A549 (cell line): ENCODE measurements around the gene B4GALT1. TPM values are rescaled to one million over a fixed set of nuclear protein-coding genes. Genes with fewer than 3 reads are reported as not detected.

Experiments used
- ATAC-seq, 2 experiments: fragments of 200-7000 bp in 1 of 2; fragments of >200 bp in 1 of 2; cut with Nextera tagmentation in 1 of 2; cut with Tn5 transposase in 1 of 2; 3 replicates each; pipeline versions ENCODE4 v1.8.0 to v1.9.1; 2018 to 2020; ENCODE audit warnings: mild to moderate bottlenecking in 1 of 2, moderate library complexity in 1 of 2
- CTCF ChIA-PET: fragments of 300-600 bp; sonication (Branson Sonifier 250); formaldehyde crosslinking; extraction: SDS; loops from one replicate; lab custom pipeline; 2021; ENCODE audit warnings: antibody characterized with exemption, inconsistent platforms; lab: Yijun Ruan, JAX
- POLR2A ChIA-PET: fragments of 350-600 bp; formaldehyde crosslinking; extraction: SDS; loops from one replicate; lab custom pipeline; 2021; ENCODE audit warnings: antibody characterized with exemption, inconsistent platforms; lab: Yijun Ruan, JAX
- DNase-seq, 2 experiments: peaks; one replicate each; pipeline versions ENCODE4 v3.0.0 to v3.0.0-alpha.2; 2011 to 2016; ENCODE audit warnings: low read depth in 1 of 2, low spot score in 1 of 2
- FAIRE-seq: peaks from 2 replicates; lab custom pipeline; 2011; peaks lifted over from hg19 to GRCh38; lab: Jason Lieb, UNC
- H3K27ac ChIP-seq, 2 experiments: fragments of >200 bp; sonication (Bioruptor Twin); formaldehyde crosslinking; 3 replicates each; pipeline ENCODE4 v1.5.1; 2016 to 2017
- H3K4me1 ChIP-seq: fragments of >200 bp; sonication (Bioruptor Twin); formaldehyde crosslinking; 3 replicates; pipeline ENCODE4 v1.6.1; 2016
- H3K4me2 ChIP-seq: fragments of >200 bp; sonication (Bioruptor Twin); formaldehyde crosslinking; 3 replicates; pipeline ENCODE4 v1.6.1; 2016
- H3K4me3 ChIP-seq: fragments of >200 bp; sonication (Bioruptor Twin); formaldehyde crosslinking; 3 replicates; pipeline ENCODE4 v1.5.1; 2016
- H3K9me3 ChIP-seq: fragments of >200 bp; sonication (Bioruptor Twin); formaldehyde crosslinking; 3 replicates; pipeline ENCODE4 v1.6.1; 2016
- BHLHE40 ChIP-seq: IDR thresholded peaks from 2 replicates; pipeline ENCODE4 v1.6.1; 2012; ENCODE audit warnings: low read depth, low read length, inconsistent platforms
- CBX2 ChIP-seq: fragments of 200-600 bp; sonication (generic); IDR thresholded peaks from 2 replicates; pipeline ENCODE4 v1.6.1; 2016; ENCODE audit warnings: low read depth, mild to moderate bottlenecking, borderline replicate concordance
- CEBPB ChIP-seq, 2 experiments: fragments of >200 bp in 1 of 2; sonication (Bioruptor Twin) in 1 of 2; formaldehyde crosslinking in 1 of 2; IDR thresholded peaks; 2 replicates each; pipeline ENCODE4 v1.6.1; 2012 to 2016
- CHD4 ChIP-seq: fragments of 200-600 bp; sonication (generic); IDR thresholded peaks from 2 replicates; pipeline ENCODE4 v1.6.1; 2016; ENCODE audit warnings: antibody characterized with exemption, mild to moderate bottlenecking, borderline replicate concordance
- EHF ChIP-seq: fragments of 250-450 bp; sonication (Bioruptor Pico); IDR thresholded peaks from 2 replicates; pipeline ENCODE4 v1.5.0; 2020; ENCODE audit warnings: mild to moderate bottlenecking
- FOSL2 ChIP-seq, 2 experiments: fragments of 450-650 bp in 1 of 2; fragments of >200 bp in 1 of 2; sonication (Bioruptor Twin) in 1 of 2; formaldehyde crosslinking; IDR thresholded peaks; 2 replicates each; pipeline versions ENCODE4 v1.5.0 to v1.6.1; 2016 to 2020; ENCODE audit warnings: mild to moderate bottlenecking in 1 of 2, moderate library complexity in 1 of 2
- HEYL ChIP-seq: fragments of 250-450 bp; sonication (Bioruptor Pico); IDR thresholded peaks from 2 replicates; pipeline ENCODE4 v1.8.0; 2021; ENCODE audit warnings: mild to moderate bottlenecking, moderate library complexity
- MAFK ChIP-seq: fragments of 450-650 bp; IDR thresholded peaks from 2 replicates; pipeline ENCODE4 v1.6.1; 2014; ENCODE audit not compliant: partially characterized antibody
- MAZ ChIP-seq: fragments of 150-350 bp; IDR thresholded peaks from 2 replicates; pipeline ENCODE4 v1.6.1; 2014; ENCODE audit warnings: antibody characterized with exemption, low read depth, low read length, borderline replicate concordance
- NFE2L2 ChIP-seq: fragments of 150-350 bp; conservative IDR thresholded peaks from 2 replicates; pipeline ENCODE4 v1.6.1; 2014; ENCODE audit warnings: low read length
- NPAS2 ChIP-seq: fragments of 250-450 bp; sonication (Bioruptor Pico); IDR thresholded peaks from 2 replicates; pipeline ENCODE4 v1.8.0; 2022; ENCODE audit warnings: mild to moderate bottlenecking, moderate library complexity, borderline replicate concordance
- NR3C1 ChIP-seq: fragments of >200 bp; sonication (Bioruptor Twin); formaldehyde crosslinking; IDR thresholded peaks from 3 replicates; pipeline ENCODE4 v1.6.1; 2017
- PHF8 ChIP-seq: fragments of 200-600 bp; sonication (generic); IDR thresholded peaks from 2 replicates; pipeline ENCODE4 v1.6.1; 2016; ENCODE audit warnings: low read depth, mild to moderate bottlenecking, antibody characterized with exemption, moderate library complexity, borderline replicate concordance
- POLR2A ChIP-seq: IDR thresholded peaks from 2 replicates; pipeline ENCODE4 v1.6.1; 2012; ENCODE audit warnings: mild to moderate bottlenecking, low read length
- POLR2AphosphoS2 ChIP-seq: conservative IDR thresholded peaks from 2 replicates; pipeline ENCODE4 v1.6.1; 2012; ENCODE audit warnings: low read length, improper control_type of control experiment, inconsistent platforms
- RARB ChIP-seq: fragments of 250-450 bp; sonication (Bioruptor Pico); IDR thresholded peaks from 2 replicates; pipeline ENCODE4 v1.8.0; 2021; ENCODE audit warnings: mild to moderate bottlenecking, moderate library complexity
- SMC3 ChIP-seq: fragments of >200 bp; sonication (Bioruptor Twin); formaldehyde crosslinking; IDR thresholded peaks from 3 replicates; pipeline ENCODE4 v1.6.1; 2018; ENCODE audit warnings: inconsistent platforms
- ZC3H11A ChIP-seq: fragments of 450-650 bp; IDR thresholded peaks from 2 replicates; pipeline ENCODE4 v1.6.1; 2014; ENCODE audit warnings: antibody characterized with exemption, mild to moderate bottlenecking
- ZFP36 ChIP-seq: fragments of 450-650 bp; IDR thresholded peaks from 2 replicates; pipeline ENCODE4 v1.6.1; 2014; ENCODE audit warnings: borderline replicate concordance; ENCODE audit not compliant: partially characterized antibody
- ZNF302 ChIP-seq: fragments of 250-450 bp; sonication (Bioruptor Pico); IDR thresholded peaks from 2 replicates; pipeline ENCODE4 v1.9.0; 2021; ENCODE audit warnings: inconsistent platforms, mild to moderate bottlenecking, moderate library complexity
- WGBS: methylation state at CpG from one replicate; pipeline ENCODE4 v1.1.6; 2017; ENCODE audit errors: missing lambda C conversion rate; 5-methylcytosine and 5-hydroxymethylcytosine counted together
- polyA plus RNA-seq, 4 experiments: library from polyadenylated mRNA; depleted of rRNA in 3 of 4; stranded (reverse); fragments of >200 nt; fragmentation: RNase III in 1 of 4; extraction: RNeasy Plus Mini Kit Qiagen cat#74134 plus additional on column Dnase treatment in 1 of 4; gene quantifications; 2 replicates in 3 of 4; 3 replicates in 1 of 4; pipeline ENCODE4 v1.2.3, GENCODE V29; 2011 to 2017
- TF ChIP-seq, protein P1 (sequence below): IDR thresholded peaks from 2 replicates; pipeline ENCODE4 v1.6.1; 2012
- TF ChIP-seq, protein P2 (sequence below): fragments of 250-450 bp; sonication (Bioruptor Pico); IDR thresholded peaks from 2 replicates; pipeline ENCODE4 v1.5.0; 2021; ENCODE audit warnings: mild to moderate bottlenecking, moderate library complexity, borderline replicate concordance
- TF ChIP-seq, protein P3 (sequence below): IDR thresholded peaks from 2 replicates; pipeline ENCODE4 v1.6.1; 2012; ENCODE audit warnings: low read depth, borderline replicate concordance
- TF ChIP-seq, protein P4 (sequence below): fragments of >200 bp; sonication (Bioruptor Twin); formaldehyde crosslinking; IDR thresholded peaks from 3 replicates; pipeline ENCODE4 v1.6.1; 2016
- TF ChIP-seq, protein P5 (sequence below): fragments of >200 bp; sonication (Bioruptor Twin); formaldehyde crosslinking; IDR thresholded peaks from 2 replicates; pipeline ENCODE4 v1.6.1; 2016

Gene B4GALT1
- polyA plus RNA-seq, 2 of the 4 experiments (the other 2 are of a cell fraction): 167 to 180 TPM

DNA sequence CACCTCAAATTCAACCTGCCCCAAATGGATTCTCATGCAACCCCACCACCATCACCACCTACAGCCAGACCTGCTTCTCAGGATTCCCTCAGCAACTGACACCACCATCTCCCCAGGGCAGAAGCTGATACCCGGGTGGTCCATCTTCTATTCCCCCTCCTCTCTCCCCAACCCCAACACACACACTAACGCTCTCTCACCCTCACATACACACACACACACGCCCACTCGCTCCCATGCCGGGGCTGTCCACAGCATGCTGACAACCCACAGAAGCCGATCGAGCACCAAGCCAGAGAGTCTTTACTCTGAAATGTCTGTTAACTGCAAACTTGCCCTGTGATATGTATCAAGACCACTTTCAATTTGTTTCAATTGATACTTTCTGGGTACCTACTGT lies 28.4 kb downstream of the B4GALT1 start:
- WGBS: 86% methylated on average over 7 of the region's 7 CpGs
- Histone ChIP-seq H3K4me3 (no peak overlapping the region), H3K27ac (no peak overlapping the region; a peak in 1 of 6 replicates), H3K4me1 (peaks cover 84% of the 10 kb centered on the region), H3K9me3 (no peaks in the 10 kb centered on the region), H3K4me2 (no peak overlapping the region)
- ATAC-seq (no peak), FAIRE-seq (no peak), DNase-seq (no peak)
- CTCF ChIA-PET: interaction anchor here (1.1 to 1.5 kb wide), 3 partner anchors 10 to 39 kb away, joined by 3 to 4 read pairs (median 3); no protein-coding TSS in a partner anchor
- TF ChIP-seq, protein P1, sequence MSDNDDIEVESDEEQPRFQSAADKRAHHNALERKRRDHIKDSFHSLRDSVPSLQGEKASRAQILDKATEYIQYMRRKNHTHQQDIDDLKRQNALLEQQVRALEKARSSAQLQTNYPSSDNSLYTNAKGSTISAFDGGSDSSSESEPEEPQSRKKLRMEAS: no peak
- TF ChIP-seq MAFK (no peak), BHLHE40 (no peak), POLR2AphosphoS2 (no peak), EHF (CRISPR knock-in tag) (no peak), CBX2 (no peak), POLR2A (no peak), RARB (no peak), NFE2L2 (no peak), HEYL (CRISPR knock-in tag) (no peak), MAZ (no peak)
- TF ChIP-seq, protein P2, sequence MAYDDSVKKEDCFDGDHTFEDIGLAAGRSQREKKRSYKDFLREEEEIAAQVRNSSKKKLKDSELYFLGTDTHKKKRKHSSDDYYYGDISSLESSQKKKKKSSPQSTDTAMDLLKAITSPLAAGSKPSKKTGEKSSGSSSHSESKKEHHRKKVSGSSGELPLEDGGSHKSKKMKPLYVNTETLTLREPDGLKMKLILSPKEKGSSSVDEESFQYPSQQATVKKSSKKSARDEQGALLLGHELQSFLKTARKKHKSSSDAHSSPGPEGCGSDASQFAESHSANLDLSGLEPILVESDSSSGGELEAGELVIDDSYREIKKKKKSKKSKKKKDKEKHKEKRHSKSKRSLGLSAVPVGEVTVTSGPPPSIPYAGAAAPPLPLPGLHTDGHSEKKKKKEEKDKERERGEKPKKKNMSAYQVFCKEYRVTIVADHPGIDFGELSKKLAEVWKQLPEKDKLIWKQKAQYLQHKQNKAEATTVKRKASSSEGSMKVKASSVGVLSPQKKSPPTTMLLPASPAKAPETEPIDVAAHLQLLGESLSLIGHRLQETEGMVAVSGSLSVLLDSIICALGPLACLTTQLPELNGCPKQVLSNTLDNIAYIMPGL (CRISPR knock-in tag): no peak
- POLR2A ChIA-PET: no interaction called here

DNA sequence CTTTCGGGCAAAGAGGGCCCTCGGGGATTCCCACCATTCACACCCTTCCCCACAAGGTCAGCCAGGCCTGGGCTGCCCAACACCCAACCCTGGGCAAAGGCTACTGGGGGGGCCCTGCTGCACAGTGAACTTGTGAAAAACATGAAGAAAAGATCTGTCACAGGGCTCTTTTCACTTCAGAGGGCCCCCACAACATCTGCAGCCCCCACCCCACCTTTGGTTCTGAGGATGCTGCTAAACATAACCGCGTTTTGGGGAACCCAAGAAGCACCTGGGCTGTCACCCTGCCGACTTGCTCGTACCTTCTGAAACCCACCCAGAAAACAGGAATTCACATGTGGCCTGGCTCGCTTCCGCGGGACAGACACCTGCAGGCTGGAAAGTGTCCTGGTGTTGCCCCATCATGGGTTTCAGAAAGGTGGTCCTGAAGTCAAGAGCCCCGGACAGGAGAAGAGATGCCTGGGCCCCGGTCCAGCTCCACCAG lies 29.3 kb downstream of the B4GALT1 start:
- FAIRE-seq (no peak), ATAC-seq (no peak), DNase-seq (no peak)
- Histone ChIP-seq H3K9me3 (no peaks in the 10 kb centered on the region), H3K4me3 (no peak overlapping the region), H3K27ac (no peak overlapping the region), H3K4me2 (no peak overlapping the region), H3K4me1 (peaks cover 84% of the 10 kb centered on the region)
- whole genome bisulfite sequencing: 92% methylated on average over 10 of the region's 11 CpGs
- TF ChIP-seq MAZ (no peak), NFE2L2 (no peak), CEBPB (IDR thresholded peaks at IDR 0.05) (no peak), NR3C1 (no peak), BHLHE40 (no peak), NPAS2 (CRISPR knock-in tag) (no peak), FOSL2 (IDR thresholded peaks at IDR 0.05) (no peak), FOSL2 (CRISPR knock-in tag; IDR thresholded peaks at IDR 0.05) (no peak), PHF8 (no peak), ZC3H11A (no peak), HEYL (CRISPR knock-in tag) (no peak), ZNF302 (CRISPR knock-in tag) (no peak), ZFP36 (no peak), MAFK (no peak), SMC3 (no peak), CHD4 (no peak)
- TF ChIP-seq, protein P3, sequence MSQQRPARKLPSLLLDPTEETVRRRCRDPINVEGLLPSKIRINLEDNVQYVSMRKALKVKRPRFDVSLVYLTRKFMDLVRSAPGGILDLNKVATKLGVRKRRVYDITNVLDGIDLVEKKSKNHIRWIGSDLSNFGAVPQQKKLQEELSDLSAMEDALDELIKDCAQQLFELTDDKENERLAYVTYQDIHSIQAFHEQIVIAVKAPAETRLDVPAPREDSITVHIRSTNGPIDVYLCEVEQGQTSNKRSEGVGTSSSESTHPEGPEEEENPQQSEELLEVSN: no peak
- TF ChIP-seq, protein P4, sequence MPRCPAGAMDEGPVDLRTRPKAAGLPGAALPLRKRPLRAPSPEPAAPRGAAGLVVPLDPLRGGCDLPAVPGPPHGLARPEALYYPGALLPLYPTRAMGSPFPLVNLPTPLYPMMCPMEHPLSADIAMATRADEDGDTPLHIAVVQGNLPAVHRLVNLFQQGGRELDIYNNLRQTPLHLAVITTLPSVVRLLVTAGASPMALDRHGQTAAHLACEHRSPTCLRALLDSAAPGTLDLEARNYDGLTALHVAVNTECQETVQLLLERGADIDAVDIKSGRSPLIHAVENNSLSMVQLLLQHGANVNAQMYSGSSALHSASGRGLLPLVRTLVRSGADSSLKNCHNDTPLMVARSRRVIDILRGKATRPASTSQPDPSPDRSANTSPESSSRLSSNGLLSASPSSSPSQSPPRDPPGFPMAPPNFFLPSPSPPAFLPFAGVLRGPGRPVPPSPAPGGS: no peak
- TF ChIP-seq, protein P2 (CRISPR knock-in tag): no peak
- TF ChIP-seq, protein P5, sequence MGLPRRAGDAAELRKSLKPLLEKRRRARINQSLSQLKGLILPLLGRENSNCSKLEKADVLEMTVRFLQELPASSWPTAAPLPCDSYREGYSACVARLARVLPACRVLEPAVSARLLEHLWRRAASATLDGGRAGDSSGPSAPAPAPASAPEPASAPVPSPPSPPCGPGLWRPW: no peak
- ChIA-PET CTCF (interaction anchor here (1.0 to 1.5 kb wide), 3 partner anchors 11 to 88 kb away, joined by 3 to 6 read pairs (median 3); no protein-coding TSS in a partner anchor), POLR2A (no interaction called here)
